ENCODE measurements around the gene BRAF. TPM values are rescaled to one million over a fixed set of nuclear protein-coding genes. Genes with fewer than 3 reads are reported as not detected.

Gene BRAF
- total RNA-seq, 4 donors from 2014 or later = 34.0 to 50.7 (median 36.8) TPM

GRCh38 chr7:140754506-140754905 is 170.2 kb downstream of the BRAF start:
- DNase-seq (ENCODE audit: extremely low spot score) = no peak
- Histone ChIP-seq H3K4me1 (no peaks in the 10 kb centered on the region), H3K4me3 (no peak overlapping the region), H3K27ac (replicated peaks in 1 of 4) (no peak overlapping the region), H3K9me3 (no peaks in the 10 kb centered on the region), H3K27me3 (no peaks in the 10 kb centered on the region), H3K36me3 (peaks cover 0 to 33% (median 6%) of the 10 kb centered on the region in 4 donors)
- intact Hi-C loops (cut with DNase I) = no loop called here
- TF ChIP-seq EP300 (IDR thresholded peaks at IDR 0.05) (no peak), POLR2A (IDR thresholded peaks at IDR 0.05; ENCODE audit: low read depth) (no peak), POLR2AphosphoS5 (IDR thresholded peaks at IDR 0.05) (no peak), CTCF (IDR thresholded peaks at IDR 0.05) (no peak)
- 61% methylated on average over 3 of the region's 3 CpGs for WGBS

GRCh38 chr7:140752533-140752932 is 172.2 kb downstream of the BRAF start:
- 100% methylated on average over 1 of the region's 1 CpG for WGBS
- no peak overlapping the region for H3K4me3 ChIP-seq
- no peaks in the 10 kb centered on the region for H3K27me3 ChIP-seq
- H3K27ac ChIP-seq (replicated peaks in 1 of 4) = no peak overlapping the region
- TF ChIP-seq POLR2AphosphoS5 (IDR thresholded peaks at IDR 0.05) (no peak), CTCF (IDR thresholded peaks at IDR 0.05) (no peak), POLR2A (IDR thresholded peaks at IDR 0.05; ENCODE audit: low read depth) (no peak), EP300 (IDR thresholded peaks at IDR 0.05) (no peak)
- no peak for DNase-seq (ENCODE audit: extremely low spot score)
- peaks cover 0 to 51% (median 15%) of the 10 kb centered on the region in 4 donors for H3K36me3 ChIP-seq
- H3K4me1 ChIP-seq = no peaks in the 10 kb centered on the region
- intact Hi-C loops (cut with DNase I) = no loop called here
- no peaks in the 10 kb centered on the region for H3K9me3 ChIP-seq

- TF ChIP-seq POLR2A (IDR thresholded peaks at IDR 0.05; ENCODE audit: low read depth) (no peak), EP300 (IDR thresholded peaks at IDR 0.05) (no peak), POLR2AphosphoS5 (IDR thresholded peaks at IDR 0.05) (no peak), CTCF (IDR thresholded peaks at IDR 0.05) (no peak)
- Histone ChIP-seq H3K36me3 (peaks cover 0 to 52% (median 20%) of the 10 kb centered on the region in 4 donors), H3K4me3 (no peak overlapping the region), H3K9me3 (no peaks in the 10 kb centered on the region), H3K27ac (replicated peaks in 1 of 4) (no peak overlapping the region), H3K27me3 (no peaks in the 10 kb centered on the region), H3K4me1 (no peaks in the 10 kb centered on the region)
- 95% methylated on average over 2 of the region's 2 CpGs for WGBS
- intact Hi-C loops (cut with DNase I) = no loop called here
- DNase-seq (ENCODE audit: extremely low spot score) = no peak
Measured at GRCh38 chr7:140746751-140747150, 178.0 kb downstream of the BRAF start.

- no peak overlapping the region for H3K27ac ChIP-seq (replicated peaks in 1 of 4)
- no peaks in the 10 kb centered on the region for H3K4me1 ChIP-seq
- no peak overlapping the region for H3K4me3 ChIP-seq
- 90% methylated on average over 6 of the region's 6 CpGs for WGBS
- DNase-seq (ENCODE audit: extremely low spot score) = no peak
- no peaks in the 10 kb centered on the region for H3K9me3 ChIP-seq
- H3K36me3 ChIP-seq = peaks cover 0 to 51% (median 20%) of the 10 kb centered on the region in 4 donors
- no peaks in the 10 kb centered on the region for H3K27me3 ChIP-seq
- intact Hi-C loops (cut with DNase I) = no loop called here
- TF ChIP-seq POLR2AphosphoS5 (IDR thresholded peaks at IDR 0.05) = no peak
- no peak for TF ChIP-seq CTCF (IDR thresholded peaks at IDR 0.05)
- no peak for TF ChIP-seq POLR2A (IDR thresholded peaks at IDR 0.05; ENCODE audit: low read depth)
- TF ChIP-seq EP300 (IDR thresholded peaks at IDR 0.05) = no peak
Measured at GRCh38 chr7:140745266-140746058, 179.3 kb downstream of the BRAF start.
